ENCODE results near the gene CD180.

- no peak for TF ChIP-seq CTCF (IDR thresholded peaks at IDR 0.05; ENCODE audit: poor library complexity)
- TF ChIP-seq EZH2 (IDR thresholded peaks at IDR 0.05; ENCODE audit: borderline replicate concordance), result no peak
Measured at GRCh38 chr5:67170767-67171166, 25.8 kb downstream of the CD180 start.
